Right lobe of liver (tissue), 4 donors: Measurements from ENCODE around the gene TRAPPC12.

Experiments used
- CTCF ChIP-seq, 4 donors: fragments of 200-600 bp in 3 of 4; fragments of 450-650 bp in 1 of 4; IDR thresholded peaks; one replicate each; pipeline versions ENCODE4 v1.5.1 to v1.8.0; 2016 to 2022; ENCODE audit warnings: antibody characterized with exemption in 4 of 4, mild to moderate bottlenecking in 2 of 4
- POLR2A ChIP-seq: fragments of 450-650 bp; IDR thresholded peaks from one replicate; pipeline ENCODE4 v1.6.1; 2017; ENCODE audit warnings: antibody characterized with exemption, mild to moderate bottlenecking
- donor health status: DM: no; HTN: no; CAD: no.
- donor health status: DM: no; HTN: no; CAD: no.
- donor health status: DM: no; HTN: yes; CAD: no.

DNA sequence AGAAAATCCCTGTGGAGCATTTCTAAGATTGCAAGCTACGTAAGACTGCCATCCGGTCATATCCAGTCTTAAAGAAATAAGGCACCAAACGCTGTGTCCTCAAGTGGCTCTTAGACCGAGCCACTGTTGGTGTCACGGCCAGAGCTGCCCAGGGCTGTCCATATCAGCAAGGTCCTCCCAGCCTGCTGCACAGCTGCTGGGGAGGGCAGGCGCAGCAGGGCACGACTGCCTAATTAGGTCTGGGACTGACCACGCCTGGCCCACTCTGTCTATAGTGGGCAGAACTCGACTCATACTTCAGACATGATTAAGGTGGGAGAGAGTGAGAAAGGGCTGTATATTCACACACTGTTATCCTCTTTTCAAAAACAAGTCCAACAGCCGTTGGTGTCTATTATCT is 41.2 kb upstream of the TRAPPC12 start:
- TF ChIP-seq CTCF (IDR thresholded peaks at IDR 0.05) = no peak
- no peak for TF ChIP-seq POLR2A
